Fibroblast of peridontal ligament (primary cell): Measurements from ENCODE around the gene TNNC1.

Experiments used
- DNase-seq: peaks from one replicate; pipeline ENCODE4 v3.0.0-alpha.2; 2010; ENCODE audit errors: extremely low read depth

TNNC1 gene

GRCh38 chr3:52484680-52485461 is 31.0 kb upstream of the TNNC1 start:
- no peak for DNase-seq

DNA sequence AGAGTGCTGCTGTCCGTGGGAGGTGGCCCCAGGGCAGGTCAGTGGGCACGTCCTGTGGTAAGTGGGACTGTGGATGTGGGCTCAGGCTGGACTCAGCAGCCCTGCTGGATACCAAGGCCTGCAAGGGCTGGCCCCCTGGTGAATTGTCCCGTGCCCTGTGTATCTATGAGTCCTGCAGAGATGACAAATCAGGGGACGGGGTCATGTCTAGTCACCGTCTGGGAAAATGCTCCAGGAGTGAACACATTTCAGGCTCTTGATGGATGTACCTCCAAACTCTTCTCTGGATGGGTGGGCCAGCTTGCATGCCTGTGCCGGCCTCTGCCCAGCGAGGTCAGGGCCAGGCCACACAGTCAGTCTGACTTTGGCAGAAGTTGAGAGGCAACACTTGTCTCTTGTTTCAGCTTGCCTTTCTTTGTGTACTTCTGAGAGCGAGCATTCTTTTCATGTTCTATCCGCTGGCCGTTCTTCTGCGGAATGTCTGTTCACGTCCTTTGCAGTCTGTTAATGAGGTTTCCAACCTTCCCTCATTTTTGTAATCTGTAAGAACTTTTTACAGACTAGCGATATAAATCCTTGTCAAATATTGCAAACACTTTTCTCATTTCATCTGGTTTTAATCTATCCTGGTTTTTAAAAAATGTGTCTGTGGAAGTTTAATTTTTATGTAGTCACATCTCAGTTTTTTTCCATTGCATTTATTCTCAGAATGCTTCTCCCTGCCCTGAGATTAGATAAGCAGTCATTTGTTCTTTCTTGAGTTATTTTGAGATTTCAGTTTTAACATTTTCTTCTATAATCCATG is 29.9 kb upstream of the TNNC1 start:
- peak; percentile 77 for DNase-seq

GRCh38 chr3:52483081-52483480 is 29.2 kb upstream of the TNNC1 start:
- no peak for DNase-seq

GRCh38 chr3:52481819-52482521 is 28.1 kb upstream of the TNNC1 start:
- no peak for DNase-seq

GRCh38 chr3:52480768-52481715 is 27.2 kb upstream of the TNNC1 start:
- no peak for DNase-seq

DNA sequence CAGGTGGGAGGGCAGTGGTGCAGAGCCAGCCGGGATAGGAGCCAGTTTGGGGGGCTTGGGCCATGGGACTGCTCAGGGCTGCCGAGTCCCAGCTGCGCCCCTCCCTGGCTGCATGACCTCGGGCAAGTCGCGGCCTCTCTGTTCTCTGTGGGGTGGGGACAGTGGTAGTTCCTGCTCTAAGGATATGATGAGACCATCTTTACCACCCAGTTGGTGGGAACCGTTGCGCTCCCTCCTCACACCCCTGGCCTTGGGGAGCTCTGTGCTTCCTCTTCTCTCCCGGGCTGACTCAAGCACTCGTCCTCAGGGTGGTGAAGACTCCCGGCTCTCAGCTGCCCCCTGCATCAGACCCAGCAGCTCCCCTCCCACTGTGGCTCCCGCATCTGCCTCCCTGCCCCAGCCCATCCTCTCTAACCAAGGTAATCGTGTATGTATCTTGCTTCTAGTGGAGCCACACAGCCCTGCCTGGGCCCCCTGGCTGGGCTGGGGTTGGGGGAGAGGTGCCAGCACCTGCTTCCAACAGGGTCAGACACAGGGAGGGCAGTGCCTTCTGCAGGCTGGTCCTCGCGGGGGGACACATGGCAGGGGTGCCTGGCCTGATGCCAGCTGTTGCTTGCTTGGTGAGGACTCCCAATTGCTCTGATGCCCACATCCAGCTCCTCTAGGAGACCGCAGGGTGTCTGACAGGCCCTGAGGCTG is 26.2 kb upstream of the TNNC1 start:
- DNase-seq, result no peak

DNA sequence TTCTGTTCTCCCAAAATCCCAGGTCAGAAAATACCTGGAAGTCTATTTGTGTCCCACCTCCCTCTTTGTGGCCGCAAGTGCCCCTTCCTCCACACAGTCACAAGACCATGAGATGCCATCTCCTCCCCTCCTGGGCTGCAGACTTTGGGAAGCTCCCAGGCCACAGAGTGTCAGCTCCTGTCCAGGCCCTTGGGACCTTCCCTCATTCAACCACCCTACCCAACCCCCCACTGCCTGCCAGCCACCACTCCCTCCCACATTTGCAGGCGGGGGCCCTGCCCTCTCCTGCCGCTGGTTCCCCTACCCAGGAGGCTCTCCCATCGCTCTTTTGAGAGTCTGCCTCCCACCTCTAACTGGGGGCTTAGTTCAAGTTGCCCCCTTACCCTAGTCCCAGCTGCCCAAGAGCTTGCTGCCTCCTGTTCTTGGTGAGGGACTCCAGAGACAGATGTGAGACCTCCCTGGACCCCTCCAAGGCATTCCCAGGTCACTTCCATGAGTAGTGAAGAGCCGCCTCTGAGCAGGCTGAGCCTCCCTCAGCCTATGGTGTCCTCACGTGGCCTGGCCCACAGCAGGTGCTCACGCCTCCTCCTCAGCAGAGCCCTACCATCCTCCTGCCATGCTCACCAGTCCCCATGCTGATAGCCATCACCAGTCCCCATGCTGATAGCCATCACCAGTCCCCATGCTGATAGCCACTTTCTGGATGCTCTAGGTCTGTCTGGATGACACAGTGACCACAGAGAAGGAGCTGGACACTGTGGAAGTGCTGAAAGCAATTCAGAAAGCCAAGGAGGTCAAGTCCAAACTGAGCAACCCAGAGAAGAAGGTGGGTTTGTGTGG is 25.4 kb upstream of the TNNC1 start:
- DNase-seq, result no peak

GRCh38 chr3:52477796-52478095 is 23.9 kb upstream of the TNNC1 start:
- DNase-seq, result no peak

GRCh38 chr3:52477076-52477795 is 23.4 kb upstream of the TNNC1 start:
- no peak for DNase-seq

DNA sequence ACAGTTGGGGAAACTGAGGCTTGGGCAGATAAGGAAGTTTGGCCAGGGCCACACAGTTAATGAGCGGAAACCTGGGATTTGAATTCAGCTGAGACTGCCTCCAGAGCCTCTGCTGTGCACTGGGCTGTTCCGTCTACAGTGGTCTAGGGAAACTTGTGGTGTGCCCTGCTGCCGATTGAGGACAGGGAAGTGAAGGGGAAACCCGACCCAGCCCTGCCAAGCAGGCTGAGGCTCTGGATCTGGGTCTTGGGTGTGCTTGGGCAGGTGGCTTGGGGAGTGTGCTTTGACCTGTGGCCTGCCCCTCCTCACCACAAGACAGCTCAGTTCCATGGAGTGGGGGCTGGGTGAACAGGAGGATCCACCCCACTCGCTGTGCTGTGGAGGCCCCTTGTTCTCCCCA is 19.2 kb upstream of the TNNC1 start:
- DNase-seq, result no peak

DNA sequence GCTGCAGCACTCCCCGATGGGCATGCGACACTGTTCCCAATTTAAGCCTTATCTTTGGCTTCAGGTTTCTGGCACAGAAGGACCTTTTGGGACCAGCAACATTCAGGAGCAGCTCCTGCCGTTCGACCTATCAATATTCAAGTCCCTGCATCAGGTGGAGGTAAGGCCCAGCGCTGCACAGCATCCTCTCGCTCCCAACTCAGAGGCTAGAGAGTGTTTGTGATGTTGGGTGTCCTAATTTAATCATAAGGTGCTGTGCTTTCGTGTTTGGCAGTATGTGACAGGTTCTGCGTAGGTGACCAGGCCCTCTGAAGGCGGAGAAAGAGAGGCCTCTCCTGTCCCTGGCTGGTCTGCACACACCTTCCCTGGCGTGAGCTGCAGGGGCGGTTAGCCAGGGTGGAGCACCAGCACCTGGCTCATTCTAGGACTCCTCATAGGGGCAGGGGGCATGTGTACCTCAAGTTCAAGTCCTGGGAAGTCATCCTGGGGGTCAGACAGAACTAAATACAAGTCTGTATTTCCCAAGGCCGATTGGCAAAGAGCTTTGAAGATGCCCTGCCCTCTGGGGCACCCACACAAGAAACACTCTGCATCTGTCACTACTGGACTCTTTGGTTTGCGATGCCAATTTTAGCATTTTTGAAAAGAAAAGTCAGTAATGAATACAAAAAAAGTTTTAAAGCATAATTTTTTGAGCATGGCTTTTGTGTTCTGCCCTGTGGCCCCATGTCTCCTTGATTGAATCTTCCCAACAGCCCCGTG is 18.6 kb upstream of the TNNC1 start:
- DNase-seq, result no peak

- peak; percentile 31 for DNase-seq
These were observed 17.8 kb upstream of the TNNC1 start for GRCh38 chr3:52471371-52472238.

GRCh38 chr3:52470920-52471319 is 17.1 kb upstream of the TNNC1 start:
- no peak for DNase-seq

DNA sequence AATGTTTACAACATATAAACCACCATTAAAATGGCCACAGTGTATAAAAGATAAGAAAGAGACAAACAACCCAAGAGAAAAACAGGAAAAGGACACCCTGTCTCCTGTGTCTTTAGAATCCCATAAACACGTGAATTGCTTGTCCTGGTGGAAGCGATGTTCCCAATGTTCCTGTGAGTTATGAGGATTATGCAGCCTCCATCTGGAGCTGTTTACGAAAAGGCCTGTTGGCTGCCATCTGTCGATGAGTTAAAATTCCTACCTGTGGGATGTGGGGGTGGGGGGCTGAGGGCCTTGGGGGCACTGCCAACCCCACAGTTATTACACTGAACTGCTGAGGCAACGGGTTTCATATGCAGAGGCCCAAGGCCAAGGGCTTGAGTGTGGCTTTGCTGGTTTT is 15.2 kb upstream of the TNNC1 start:
- no peak for DNase-seq

GRCh38 chr3:52468336-52468735 is 14.5 kb upstream of the TNNC1 start:
- DNase-seq, result peak; percentile 61

DNA sequence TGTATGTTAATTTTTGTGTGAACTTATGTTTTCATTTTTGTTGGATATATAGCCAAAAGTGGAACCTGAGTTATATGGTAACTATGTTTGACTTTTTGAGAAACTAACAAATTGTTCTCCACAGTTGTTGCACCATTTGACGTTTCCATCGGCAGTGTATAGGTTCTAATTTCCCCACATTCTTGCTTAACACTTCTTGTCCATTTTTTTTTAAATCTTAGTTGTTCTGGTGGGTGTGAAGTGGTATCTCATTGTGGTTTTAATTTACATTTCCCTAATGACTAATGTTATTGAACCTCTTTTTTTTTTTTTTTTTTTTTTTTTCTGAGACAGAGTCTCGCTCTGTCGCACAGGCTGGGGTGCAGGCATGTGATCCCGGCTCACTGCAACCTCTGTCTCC is 9.6 kb upstream of the TNNC1 start:
- DNase-seq, result no peak

DNA sequence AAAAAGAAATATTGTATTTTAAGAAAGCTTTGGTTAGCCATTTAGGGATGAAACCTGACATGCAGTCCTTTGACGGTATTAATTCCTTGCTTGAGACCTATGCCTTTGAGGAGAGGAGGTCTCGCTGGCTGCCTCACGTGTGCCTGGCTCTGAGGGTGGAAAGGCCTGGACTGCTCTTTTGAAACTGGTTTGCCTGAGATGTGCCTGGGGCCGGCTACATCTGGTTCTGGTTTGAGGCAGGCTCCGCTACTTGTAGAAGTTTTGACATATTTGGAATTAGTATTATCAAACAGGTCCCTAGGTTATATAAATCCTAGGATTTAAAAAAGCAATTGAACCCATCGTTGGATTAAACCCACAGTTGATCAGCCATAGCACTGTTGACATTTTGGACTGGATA is 8.0 kb upstream of the TNNC1 start:
- DNase-seq, result peak; percentile 17
